ENCODE data around the gene OSER1. TPM values are rescaled to one million over a fixed set of nuclear protein-coding genes. Genes with fewer than 3 reads are reported as not detected.

The OSER1 gene
- polyA plus RNA-seq, 1 experiment = 50.2 TPM

DNA sequence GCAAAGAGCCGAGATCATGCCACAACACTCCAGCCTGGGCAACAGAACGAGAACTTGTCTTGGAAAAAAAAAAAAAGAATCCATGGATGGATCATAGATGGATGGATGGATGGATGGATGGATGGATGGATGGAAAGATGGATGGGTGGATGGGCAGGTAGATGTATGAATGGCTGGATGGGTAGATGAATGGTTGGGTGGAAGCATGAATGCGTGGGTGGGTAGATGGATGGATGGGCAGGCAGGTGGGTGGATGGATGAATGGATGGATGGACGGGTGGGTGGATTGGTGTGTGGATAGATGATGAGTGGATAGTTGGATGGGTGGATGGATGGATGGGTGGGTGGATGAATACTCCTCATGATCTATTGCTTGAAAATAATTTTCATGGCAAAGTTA, 25.0 kb downstream of the OSER1 start:
- POLR2A ChIA-PET = no interaction called here

DNA sequence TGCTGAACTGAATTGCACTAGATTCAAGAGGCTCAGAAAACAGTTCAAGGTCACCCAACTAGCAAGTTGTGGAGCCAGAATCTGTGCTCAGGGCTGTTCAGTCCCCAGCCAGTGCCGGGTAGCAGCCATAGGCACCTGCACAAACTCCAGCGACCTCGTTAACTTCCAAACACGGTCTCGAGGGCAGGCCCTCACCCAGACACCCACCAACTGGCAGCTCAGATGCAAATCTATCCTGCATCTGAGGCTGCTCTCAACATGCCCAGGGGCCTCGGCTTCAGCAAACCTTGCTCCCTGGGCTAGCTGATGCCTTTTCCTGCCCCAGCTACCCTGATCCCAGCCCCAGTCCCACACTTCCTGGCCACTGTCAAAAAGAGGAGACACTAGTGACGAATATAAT, 27.3 kb downstream of the OSER1 start:
- DNase-seq (ENCODE audit: low read depth) = no peak
- ChIA-PET POLR2A (no interaction called here), CTCF (interaction anchor here (0.8 to 2.2 kb wide), 2 partner anchors 52 to 67 kb away, joined by 5 to 10 read pairs; no protein-coding TSS in a partner anchor)
- TF ChIP-seq, protein P1, sequence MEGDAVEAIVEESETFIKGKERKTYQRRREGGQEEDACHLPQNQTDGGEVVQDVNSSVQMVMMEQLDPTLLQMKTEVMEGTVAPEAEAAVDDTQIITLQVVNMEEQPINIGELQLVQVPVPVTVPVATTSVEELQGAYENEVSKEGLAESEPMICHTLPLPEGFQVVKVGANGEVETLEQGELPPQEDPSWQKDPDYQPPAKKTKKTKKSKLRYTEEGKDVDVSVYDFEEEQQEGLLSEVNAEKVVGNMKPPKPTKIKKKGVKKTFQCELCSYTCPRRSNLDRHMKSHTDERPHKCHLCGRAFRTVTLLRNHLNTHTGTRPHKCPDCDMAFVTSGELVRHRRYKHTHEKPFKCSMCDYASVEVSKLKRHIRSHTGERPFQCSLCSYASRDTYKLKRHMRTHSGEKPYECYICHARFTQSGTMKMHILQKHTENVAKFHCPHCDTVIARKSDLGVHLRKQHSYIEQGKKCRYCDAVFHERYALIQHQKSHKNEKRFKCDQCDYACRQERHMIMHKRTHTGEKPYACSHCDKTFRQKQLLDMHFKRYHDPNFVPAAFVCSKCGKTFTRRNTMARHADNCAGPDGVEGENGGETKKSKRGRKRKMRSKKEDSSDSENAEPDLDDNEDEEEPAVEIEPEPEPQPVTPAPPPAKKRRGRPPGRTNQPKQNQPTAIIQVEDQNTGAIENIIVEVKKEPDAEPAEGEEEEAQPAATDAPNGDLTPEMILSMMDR (IDR thresholded peaks at IDR 0.05; ENCODE audit: insufficient read depth, low read depth, low read length) = no peak
- Histone ChIP-seq H3K36me3 (ENCODE audit: control insufficient read depth, insufficient read depth, low read length) (no peaks in the 10 kb centered on the region), H3K4me3 (ENCODE audit: low read depth, low read length) (no peak overlapping the region), H3K27me3 (ENCODE audit: control insufficient read depth, insufficient read depth, low read length) (no peaks in the 10 kb centered on the region)

More for the DNA sequence above, 25.0 kb downstream of the OSER1 start:
- TF ChIP-seq, protein P1 (IDR thresholded peaks at IDR 0.05; ENCODE audit: insufficient read depth, low read depth, low read length) = no peak
- H3K4me3 ChIP-seq (ENCODE audit: low read depth, low read length) = no peak overlapping the region
- H3K27me3 ChIP-seq (ENCODE audit: control insufficient read depth, insufficient read depth, low read length) = no peaks in the 10 kb centered on the region
- no peak for DNase-seq (ENCODE audit: low read depth)
- CTCF ChIA-PET = interaction anchor here (1.3 to 8.2 kb wide), 3 partner anchors 10 to 73 kb away, joined by 5 to 307 read pairs (median 10); no protein-coding TSS in a partner anchor
- H3K36me3 ChIP-seq (ENCODE audit: control insufficient read depth, insufficient read depth, low read length) = no peaks in the 10 kb centered on the region

DNA sequence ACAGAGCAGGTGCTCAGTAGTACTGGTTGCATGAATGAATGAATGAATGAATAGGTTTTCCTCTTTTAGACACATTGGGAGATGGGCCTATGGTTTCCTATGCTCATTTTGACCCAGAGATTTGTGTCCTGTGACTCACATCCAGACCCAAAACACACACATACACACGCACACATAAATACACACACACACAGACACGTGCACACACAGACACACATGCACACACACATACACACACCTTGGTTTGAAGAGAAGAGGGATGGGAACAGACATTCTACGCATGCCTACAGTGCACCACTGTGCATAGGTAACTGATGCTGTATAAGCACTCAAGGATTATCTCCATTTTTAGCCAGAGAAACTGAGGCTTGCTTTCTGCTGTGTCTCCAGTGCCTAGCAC, 27.7 kb downstream of the OSER1 start:
- no peaks in the 10 kb centered on the region for H3K36me3 ChIP-seq (ENCODE audit: control insufficient read depth, insufficient read depth, low read length)
- no peaks in the 10 kb centered on the region for H3K27me3 ChIP-seq (ENCODE audit: control insufficient read depth, insufficient read depth, low read length)
- TF ChIP-seq, protein P1 (IDR thresholded peaks at IDR 0.05; ENCODE audit: insufficient read depth, low read depth, low read length) = no peak
- CTCF ChIA-PET = no interaction called here
- DNase-seq (ENCODE audit: low read depth) = no peak
- no peak overlapping the region for H3K4me3 ChIP-seq (ENCODE audit: low read depth, low read length)
- POLR2A ChIA-PET = no interaction called here

DNA sequence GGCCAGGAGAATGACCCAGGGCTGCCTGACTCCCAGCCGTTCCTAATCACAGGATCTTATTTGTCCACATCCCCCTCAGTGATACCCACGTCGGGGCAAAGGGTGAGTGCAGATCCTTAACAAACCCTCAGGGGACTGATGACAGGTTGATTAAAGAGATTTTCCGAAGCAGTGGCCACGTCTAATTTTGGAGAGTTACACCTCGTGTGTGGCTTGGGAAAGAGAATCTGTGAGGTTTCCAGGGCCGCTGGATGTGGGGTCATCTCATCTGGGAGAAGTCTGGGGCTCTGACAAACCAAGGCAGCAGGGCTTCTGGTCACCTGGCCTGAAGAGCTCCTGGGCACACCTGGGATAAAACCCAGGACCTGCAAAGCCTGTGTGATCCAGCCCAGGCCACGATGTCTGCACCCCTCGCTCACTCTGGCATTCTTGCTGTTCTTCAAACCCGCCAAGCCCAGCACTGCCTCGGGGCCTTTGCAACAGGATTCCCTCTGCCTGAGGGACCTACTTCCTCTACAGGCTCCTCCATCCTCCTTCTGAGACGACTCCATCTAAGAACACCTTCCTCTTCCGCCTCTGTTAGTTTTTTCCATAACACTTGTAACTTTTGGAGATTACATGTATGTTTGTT, 28.3 kb downstream of the OSER1 start:
- no peaks in the 10 kb centered on the region for H3K36me3 ChIP-seq (ENCODE audit: control insufficient read depth, insufficient read depth, low read length)
- CTCF ChIA-PET = interaction anchor here (1.6 kb wide), 1 partner anchor 8 kb away, joined by 5 read pairs; no protein-coding TSS in a partner anchor
- POLR2A ChIA-PET = no interaction called here
- no peak overlapping the region for H3K4me3 ChIP-seq (ENCODE audit: low read depth, low read length)
- H3K27me3 ChIP-seq (ENCODE audit: control insufficient read depth, insufficient read depth, low read length) = no peaks in the 10 kb centered on the region
- DNase-seq (ENCODE audit: low read depth) = no peak
- TF ChIP-seq, protein P1 (IDR thresholded peaks at IDR 0.05; ENCODE audit: insufficient read depth, low read depth, low read length) = no peak

DNA sequence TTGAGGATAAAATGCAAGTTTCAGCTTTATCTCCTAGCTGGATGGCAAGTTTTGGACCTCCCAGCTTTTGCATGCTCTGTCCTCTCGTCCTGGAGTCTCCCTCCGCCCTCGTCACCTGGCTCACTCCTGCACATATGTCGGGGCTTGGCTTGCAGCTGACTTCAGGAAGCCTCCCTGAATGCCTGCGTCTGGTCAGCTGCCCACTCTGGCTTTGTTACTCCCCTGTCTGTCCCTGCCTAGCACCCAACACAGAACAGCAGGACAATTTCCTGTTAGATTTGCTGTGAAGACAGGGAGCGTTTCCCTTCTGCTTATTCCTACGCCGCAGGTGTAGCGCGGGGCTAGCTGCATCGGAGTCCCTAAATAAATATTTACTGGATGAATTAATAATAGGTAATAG, 29.0 kb downstream of the OSER1 start:
- TF ChIP-seq, protein P1 (IDR thresholded peaks at IDR 0.05; ENCODE audit: insufficient read depth, low read depth, low read length) = no peak
- H3K36me3 ChIP-seq (ENCODE audit: control insufficient read depth, insufficient read depth, low read length) = no peaks in the 10 kb centered on the region
- H3K4me3 ChIP-seq (ENCODE audit: low read depth, low read length) = no peak overlapping the region
- POLR2A ChIA-PET = no interaction called here
- CTCF ChIA-PET = interaction anchor here (1.6 to 2.3 kb wide), 2 partner anchors 8 to 65 kb away, joined by 5 to 10 read pairs; no protein-coding TSS in a partner anchor
- no peaks in the 10 kb centered on the region for H3K27me3 ChIP-seq (ENCODE audit: control insufficient read depth, insufficient read depth, low read length)
- DNase-seq (ENCODE audit: low read depth) = no peak
